Measurements from ENCODE around the gene UBL3.

UBL3 gene

DNA sequence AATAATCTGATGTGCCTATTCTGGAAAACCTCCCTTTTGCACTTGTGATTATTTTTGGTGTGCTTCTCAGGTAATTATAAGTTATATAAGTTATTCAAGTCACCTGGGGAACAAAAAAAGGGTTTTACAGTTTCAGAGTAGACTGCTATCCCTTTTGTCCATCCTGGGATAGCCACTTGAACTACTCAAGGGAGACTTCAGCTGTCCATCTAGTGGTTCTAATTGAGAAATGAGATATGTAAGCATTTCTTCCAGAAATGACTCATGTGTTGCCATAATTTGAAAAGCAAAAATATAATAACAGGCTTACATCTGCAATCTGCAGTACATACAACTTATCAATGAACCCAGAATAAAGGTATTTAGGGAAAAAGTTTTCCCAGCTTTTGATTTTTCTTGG lies 20.4 kb downstream of the UBL3 start:
- Histone ChIP-seq H3K9me3 (no peaks in the 10 kb centered on the region), H3K4me1 (ENCODE audit: control insufficient read depth in 1 of 2, insufficient read depth in 1 of 2, low read depth in 1 of 2, low read length in 1 of 2) (no peaks in the 10 kb centered on the region), H3K27ac (no peak overlapping the region), H3K27me3 (no peaks in the 10 kb centered on the region), H3K36me3 (no peaks in the 10 kb centered on the region), H3K4me3 (ENCODE audit: low read depth in 1 of 2, low read length in 1 of 2) (no peak overlapping the region)
- TF ChIP-seq, protein P1, sequence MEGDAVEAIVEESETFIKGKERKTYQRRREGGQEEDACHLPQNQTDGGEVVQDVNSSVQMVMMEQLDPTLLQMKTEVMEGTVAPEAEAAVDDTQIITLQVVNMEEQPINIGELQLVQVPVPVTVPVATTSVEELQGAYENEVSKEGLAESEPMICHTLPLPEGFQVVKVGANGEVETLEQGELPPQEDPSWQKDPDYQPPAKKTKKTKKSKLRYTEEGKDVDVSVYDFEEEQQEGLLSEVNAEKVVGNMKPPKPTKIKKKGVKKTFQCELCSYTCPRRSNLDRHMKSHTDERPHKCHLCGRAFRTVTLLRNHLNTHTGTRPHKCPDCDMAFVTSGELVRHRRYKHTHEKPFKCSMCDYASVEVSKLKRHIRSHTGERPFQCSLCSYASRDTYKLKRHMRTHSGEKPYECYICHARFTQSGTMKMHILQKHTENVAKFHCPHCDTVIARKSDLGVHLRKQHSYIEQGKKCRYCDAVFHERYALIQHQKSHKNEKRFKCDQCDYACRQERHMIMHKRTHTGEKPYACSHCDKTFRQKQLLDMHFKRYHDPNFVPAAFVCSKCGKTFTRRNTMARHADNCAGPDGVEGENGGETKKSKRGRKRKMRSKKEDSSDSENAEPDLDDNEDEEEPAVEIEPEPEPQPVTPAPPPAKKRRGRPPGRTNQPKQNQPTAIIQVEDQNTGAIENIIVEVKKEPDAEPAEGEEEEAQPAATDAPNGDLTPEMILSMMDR (IDR thresholded peaks at IDR 0.05), result no peak

DNA sequence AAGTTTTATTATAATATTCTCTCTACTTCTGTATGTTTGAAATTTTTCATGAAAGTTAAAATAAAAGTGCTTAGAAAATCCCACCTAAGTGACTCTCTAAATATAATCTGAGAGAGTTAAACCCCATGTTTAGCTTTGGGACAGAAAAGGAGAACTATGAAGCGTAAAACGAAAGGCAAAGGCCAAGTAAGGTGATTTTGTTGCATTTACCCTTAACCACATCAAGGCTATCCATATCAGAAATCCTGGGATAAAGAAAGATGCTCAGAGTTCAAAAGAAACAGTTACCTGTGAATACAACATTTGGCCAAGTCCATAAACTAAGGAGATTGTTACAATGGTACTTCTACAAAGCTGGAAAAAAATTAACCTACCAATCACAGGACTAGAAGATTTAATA lies 31.3 kb downstream of the UBL3 start:
- Histone ChIP-seq H3K27ac (no peak overlapping the region), H3K4me1 (ENCODE audit: control insufficient read depth in 1 of 2, insufficient read depth in 1 of 2, low read depth in 1 of 2, low read length in 1 of 2) (peaks cover 32 to 54% of the 10 kb centered on the region in 2 experiments)

DNA sequence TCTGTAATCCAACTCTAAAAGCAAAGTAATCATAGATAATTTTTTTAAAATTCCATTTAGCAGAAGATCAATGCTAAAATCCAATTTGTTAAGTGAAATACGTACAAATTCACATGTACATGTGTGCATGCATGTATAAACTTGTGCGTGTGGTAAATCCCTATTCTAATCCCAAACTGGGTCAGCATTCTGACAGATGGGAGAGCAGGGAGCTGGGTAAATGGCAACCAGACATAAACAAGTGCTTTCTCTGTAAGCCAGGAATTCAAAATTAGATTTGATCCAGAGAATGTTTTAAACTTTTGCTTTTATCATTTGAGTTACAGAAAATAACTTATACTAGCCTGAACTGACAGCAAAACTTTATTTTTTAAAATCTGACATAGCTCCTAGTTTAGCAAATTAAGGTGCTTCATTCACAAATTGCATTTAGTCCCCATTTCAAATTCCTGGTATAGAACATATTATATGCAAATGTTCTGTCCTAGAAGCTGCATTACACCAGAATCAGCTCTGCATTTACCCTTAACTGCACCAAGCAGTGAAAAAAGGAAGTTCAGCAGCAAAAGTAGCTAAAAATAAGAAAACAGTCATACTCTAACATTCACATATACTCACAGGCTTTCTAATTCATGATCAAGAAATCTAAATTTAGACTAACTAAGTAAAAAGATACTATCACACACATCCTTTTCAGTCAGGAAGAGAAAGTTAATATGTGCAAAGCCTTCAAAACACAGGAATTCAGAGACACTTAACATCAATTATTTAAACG lies 32.6 kb downstream of the UBL3 start:
- Histone ChIP-seq H3K36me3 (no peaks in the 10 kb centered on the region), H3K9me3 (no peaks in the 10 kb centered on the region), H3K27me3 (no peaks in the 10 kb centered on the region), H3K27ac (peak overlapping the region; percentile 57), H3K4me3 (ENCODE audit: low read depth in 1 of 2, low read length in 1 of 2) (no peak overlapping the region), H3K4me1 (ENCODE audit: control insufficient read depth in 1 of 2, insufficient read depth in 1 of 2, low read depth in 1 of 2, low read length in 1 of 2) (peaks cover 32 to 53% of the 10 kb centered on the region in 2 experiments)
- TF ChIP-seq, protein P1 (IDR thresholded peaks at IDR 0.05), result no peak

More for the DNA sequence above, 31.3 kb downstream of the UBL3 start:
- no peak overlapping the region for H3K4me3 ChIP-seq (ENCODE audit: low read depth in 1 of 2, low read length in 1 of 2)
- no peaks in the 10 kb centered on the region for H3K9me3 ChIP-seq
- no peaks in the 10 kb centered on the region for H3K27me3 ChIP-seq
- no peaks in the 10 kb centered on the region for H3K36me3 ChIP-seq
- TF ChIP-seq, protein P1 (IDR thresholded peaks at IDR 0.05), result no peak

- Histone ChIP-seq H3K4me1 (ENCODE audit: control insufficient read depth in 1 of 2, insufficient read depth in 1 of 2, low read depth in 1 of 2, low read length in 1 of 2) (peaks cover 22 to 43% of the 10 kb centered on the region in 2 experiments), H3K36me3 (no peaks in the 10 kb centered on the region), H3K27ac (peak overlapping the region; percentile 57), H3K9me3 (no peaks in the 10 kb centered on the region), H3K27me3 (no peaks in the 10 kb centered on the region), H3K4me3 (ENCODE audit: low read depth in 1 of 2, low read length in 1 of 2) (no peak overlapping the region)
- TF ChIP-seq, protein P1 (IDR thresholded peaks at IDR 0.05), result no peak
Observed at GRCh38 chr13:29816715-29817114, 33.7 kb downstream of the UBL3 start.

GRCh38 chr13:29815336-29815735 lies 35.1 kb downstream of the UBL3 start:
- peaks cover 12 to 31% of the 10 kb centered on the region in 2 experiments for H3K4me1 ChIP-seq (ENCODE audit: control insufficient read depth in 1 of 2, insufficient read depth in 1 of 2, low read depth in 1 of 2, low read length in 1 of 2)
- H3K27me3 ChIP-seq, result no peaks in the 10 kb centered on the region
- no peaks in the 10 kb centered on the region for H3K9me3 ChIP-seq

More at GRCh38 chr13:29815336-29815735, 35.1 kb downstream of the UBL3 start:
- TF ChIP-seq, protein P1 (IDR thresholded peaks at IDR 0.05), result no peak
- H3K36me3 ChIP-seq, result no peaks in the 10 kb centered on the region
- H3K4me3 ChIP-seq (ENCODE audit: low read depth in 1 of 2, low read length in 1 of 2), result no peak overlapping the region
- H3K27ac ChIP-seq, result no peak overlapping the region

Measured in neutrophil (primary cell).